Measurements from ENCODE around the gene ZNF132. TPM values are rescaled to one million over a fixed set of nuclear protein-coding genes. Genes with fewer than 3 reads are reported as not detected.

The ZNF132 gene
- total RNA-seq, 1 experiment from 2014 or later: 2.6 TPM

DNA sequence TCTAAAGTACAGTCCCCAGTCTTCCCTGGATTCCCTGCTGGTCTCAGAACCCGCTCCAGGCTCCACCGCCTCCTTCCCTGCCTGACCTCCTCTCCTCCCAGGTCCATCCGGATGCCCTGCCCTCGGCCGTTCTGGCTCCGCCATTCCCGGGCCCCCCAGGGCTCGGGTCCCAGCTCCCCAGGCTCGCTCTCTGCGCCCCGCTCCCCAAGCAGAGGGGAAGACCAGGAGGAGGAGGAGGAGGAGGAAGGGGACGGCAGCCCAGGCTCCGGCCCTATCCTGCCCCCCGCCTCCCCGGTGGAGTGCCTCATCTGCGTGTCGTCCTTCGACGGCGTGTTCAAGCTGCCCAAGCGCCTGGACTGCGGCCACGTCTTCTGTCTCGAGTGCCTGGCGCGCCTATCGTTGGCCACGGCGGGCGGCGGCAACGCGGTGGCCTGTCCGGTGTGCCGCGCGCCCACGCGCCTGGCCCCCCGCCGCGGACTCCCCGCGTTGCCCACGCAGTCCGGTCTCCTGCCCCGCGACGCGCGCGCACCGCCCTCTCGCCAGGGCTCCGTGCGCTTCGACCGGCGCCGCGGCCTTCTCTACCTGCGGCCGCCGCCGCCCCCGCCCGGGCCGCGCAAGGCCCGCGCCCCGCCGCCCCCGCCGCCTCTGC, 43.9 kb downstream of the ZNF132 start (continued):
- TF ChIP-seq JUN (CRISPR knock-in tag; IDR thresholded peaks at IDR 0.05) (peak; percentile 35; the same call in 1 of the 2 replicates), NR3C1 (CRISPR knock-in tag; conservative IDR thresholded peaks at IDR 0.05; ENCODE audit: low read depth) (no peak), ZNF416 (CRISPR knock-in tag; IDR thresholded peaks at IDR 0.05) (peak; percentile 91; the same call in 1 of the 2 replicates), EMX1 (CRISPR knock-in tag; IDR thresholded peaks at IDR 0.05) (peak; percentile 74; the same call in 1 of the 2 replicates), ETV6 (CRISPR knock-in tag; IDR thresholded peaks at IDR 0.05) (peak; percentile 52; the same call in 1 of the 2 replicates), NFE2L1 (CRISPR knock-in tag; IDR thresholded peaks at IDR 0.05) (no peak)
- TF ChIP-seq, protein P1, sequence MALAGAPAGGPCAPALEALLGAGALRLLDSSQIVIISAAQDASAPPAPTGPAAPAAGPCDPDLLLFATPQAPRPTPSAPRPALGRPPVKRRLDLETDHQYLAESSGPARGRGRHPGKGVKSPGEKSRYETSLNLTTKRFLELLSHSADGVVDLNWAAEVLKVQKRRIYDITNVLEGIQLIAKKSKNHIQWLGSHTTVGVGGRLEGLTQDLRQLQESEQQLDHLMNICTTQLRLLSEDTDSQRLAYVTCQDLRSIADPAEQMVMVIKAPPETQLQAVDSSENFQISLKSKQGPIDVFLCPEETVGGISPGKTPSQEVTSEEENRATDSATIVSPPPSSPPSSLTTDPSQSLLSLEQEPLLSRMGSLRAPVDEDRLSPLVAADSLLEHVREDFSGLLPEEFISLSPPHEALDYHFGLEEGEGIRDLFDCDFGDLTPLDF (CRISPR knock-in tag; IDR thresholded peaks at IDR 0.05): no peak
- TF ChIP-seq, protein P2, sequence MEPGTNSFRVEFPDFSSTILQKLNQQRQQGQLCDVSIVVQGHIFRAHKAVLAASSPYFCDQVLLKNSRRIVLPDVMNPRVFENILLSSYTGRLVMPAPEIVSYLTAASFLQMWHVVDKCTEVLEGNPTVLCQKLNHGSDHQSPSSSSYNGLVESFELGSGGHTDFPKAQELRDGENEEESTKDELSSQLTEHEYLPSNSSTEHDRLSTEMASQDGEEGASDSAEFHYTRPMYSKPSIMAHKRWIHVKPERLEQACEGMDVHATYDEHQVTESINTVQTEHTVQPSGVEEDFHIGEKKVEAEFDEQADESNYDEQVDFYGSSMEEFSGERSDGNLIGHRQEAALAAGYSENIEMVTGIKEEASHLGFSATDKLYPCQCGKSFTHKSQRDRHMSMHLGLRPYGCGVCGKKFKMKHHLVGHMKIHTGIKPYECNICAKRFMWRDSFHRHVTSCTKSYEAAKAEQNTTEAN (CRISPR knock-in tag; IDR thresholded peaks at IDR 0.05): no peak
- TF ChIP-seq, protein P3, sequence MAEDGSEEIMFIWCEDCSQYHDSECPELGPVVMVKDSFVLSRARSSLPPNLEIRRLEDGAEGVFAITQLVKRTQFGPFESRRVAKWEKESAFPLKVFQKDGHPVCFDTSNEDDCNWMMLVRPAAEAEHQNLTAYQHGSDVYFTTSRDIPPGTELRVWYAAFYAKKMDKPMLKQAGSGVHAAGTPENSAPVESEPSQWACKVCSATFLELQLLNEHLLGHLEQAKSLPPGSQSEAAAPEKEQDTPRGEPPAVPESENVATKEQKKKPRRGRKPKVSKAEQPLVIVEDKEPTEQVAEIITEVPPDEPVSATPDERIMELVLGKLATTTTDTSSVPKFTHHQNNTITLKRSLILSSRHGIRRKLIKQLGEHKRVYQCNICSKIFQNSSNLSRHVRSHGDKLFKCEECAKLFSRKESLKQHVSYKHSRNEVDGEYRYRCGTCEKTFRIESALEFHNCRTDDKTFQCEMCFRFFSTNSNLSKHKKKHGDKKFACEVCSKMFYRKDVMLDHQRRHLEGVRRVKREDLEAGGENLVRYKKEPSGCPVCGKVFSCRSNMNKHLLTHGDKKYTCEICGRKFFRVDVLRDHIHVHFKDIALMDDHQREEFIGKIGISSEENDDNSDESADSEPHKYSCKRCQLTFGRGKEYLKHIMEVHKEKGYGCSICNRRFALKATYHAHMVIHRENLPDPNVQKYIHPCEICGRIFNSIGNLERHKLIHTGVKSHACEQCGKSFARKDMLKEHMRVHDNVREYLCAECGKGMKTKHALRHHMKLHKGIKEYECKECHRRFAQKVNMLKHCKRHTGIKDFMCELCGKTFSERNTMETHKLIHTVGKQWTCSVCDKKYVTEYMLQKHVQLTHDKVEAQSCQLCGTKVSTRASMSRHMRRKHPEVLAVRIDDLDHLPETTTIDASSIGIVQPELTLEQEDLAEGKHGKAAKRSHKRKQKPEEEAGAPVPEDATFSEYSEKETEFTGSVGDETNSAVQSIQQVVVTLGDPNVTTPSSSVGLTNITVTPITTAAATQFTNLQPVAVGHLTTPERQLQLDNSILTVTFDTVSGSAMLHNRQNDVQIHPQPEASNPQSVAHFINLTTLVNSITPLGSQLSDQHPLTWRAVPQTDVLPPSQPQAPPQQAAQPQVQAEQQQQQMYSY (CRISPR knock-in tag; IDR thresholded peaks at IDR 0.05): peak; percentile 32; the same call in 1 of the 2 replicates
- TF ChIP-seq, protein P4, sequence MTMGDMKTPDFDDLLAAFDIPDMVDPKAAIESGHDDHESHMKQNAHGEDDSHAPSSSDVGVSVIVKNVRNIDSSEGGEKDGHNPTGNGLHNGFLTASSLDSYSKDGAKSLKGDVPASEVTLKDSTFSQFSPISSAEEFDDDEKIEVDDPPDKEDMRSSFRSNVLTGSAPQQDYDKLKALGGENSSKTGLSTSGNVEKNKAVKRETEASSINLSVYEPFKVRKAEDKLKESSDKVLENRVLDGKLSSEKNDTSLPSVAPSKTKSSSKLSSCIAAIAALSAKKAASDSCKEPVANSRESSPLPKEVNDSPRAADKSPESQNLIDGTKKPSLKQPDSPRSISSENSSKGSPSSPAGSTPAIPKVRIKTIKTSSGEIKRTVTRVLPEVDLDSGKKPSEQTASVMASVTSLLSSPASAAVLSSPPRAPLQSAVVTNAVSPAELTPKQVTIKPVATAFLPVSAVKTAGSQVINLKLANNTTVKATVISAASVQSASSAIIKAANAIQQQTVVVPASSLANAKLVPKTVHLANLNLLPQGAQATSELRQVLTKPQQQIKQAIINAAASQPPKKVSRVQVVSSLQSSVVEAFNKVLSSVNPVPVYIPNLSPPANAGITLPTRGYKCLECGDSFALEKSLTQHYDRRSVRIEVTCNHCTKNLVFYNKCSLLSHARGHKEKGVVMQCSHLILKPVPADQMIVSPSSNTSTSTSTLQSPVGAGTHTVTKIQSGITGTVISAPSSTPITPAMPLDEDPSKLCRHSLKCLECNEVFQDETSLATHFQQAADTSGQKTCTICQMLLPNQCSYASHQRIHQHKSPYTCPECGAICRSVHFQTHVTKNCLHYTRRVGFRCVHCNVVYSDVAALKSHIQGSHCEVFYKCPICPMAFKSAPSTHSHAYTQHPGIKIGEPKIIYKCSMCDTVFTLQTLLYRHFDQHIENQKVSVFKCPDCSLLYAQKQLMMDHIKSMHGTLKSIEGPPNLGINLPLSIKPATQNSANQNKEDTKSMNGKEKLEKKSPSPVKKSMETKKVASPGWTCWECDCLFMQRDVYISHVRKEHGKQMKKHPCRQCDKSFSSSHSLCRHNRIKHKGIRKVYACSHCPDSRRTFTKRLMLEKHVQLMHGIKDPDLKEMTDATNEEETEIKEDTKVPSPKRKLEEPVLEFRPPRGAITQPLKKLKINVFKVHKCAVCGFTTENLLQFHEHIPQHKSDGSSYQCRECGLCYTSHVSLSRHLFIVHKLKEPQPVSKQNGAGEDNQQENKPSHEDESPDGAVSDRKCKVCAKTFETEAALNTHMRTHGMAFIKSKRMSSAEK (CRISPR knock-in tag; IDR thresholded peaks at IDR 0.05; ENCODE audit: borderline replicate concordance): no peak

DNA sequence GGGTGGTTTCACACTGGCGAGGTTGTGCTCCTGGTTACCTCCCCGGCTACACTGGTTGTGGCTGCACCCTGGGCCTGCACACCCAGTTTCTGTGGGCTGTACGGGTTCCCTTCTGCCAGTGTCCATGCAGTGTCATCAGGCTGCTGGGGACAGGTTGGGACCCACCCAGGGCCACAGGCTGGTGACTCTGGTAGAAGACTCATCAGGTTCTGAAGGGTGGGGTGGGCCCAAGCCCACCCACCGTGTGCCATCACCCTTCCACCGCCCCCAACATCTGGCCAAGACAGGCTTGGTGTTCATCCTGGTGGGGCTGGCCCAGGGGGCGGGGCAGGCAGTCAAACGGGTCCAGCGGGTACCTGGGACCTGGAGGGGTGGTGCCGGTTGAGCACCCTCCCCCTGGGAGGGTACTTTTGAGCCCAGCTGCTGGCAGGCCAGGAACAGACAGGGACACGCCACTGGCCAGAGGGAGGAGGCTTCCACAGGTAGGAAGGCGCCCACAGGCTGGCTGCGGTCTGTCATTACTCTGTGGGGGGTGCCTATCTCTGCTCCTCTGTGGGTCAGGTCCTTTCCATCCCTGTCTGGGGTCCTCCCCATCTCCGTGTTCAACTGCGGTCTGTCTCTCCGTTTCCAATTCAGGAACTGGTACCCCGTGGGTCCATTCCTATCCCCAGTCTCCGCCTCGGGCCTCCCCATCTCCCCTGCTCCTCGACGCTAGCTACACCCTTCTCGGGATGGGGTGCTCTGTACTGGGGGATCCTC, 44.6 kb downstream of the ZNF132 start, which contains the start of gene RNF225:
Gene RNF225 (plus strand): TSS at position 437 of the 759 bp plus-strand sequence. CDS start 434 bp downstream, outside the sequence.
- Mint-ChIP-seq H3K9me3 (no peaks in the 10 kb centered on the region), H3K4me3 (peak within 1 kb of the TSS; percentile 73), H3K36me3 (peaks cover 37% of the 10 kb centered on the region), H3K27me3 (ENCODE audit: low read depth) (peaks cover 33% of the 10 kb centered on the region), H3K4me1 (peaks cover 10% of the 10 kb centered on the region), H3K27ac (peak within 1 kb of the TSS; percentile 63)
- peak; percentile 67 for ATAC-seq
- peak; percentile 59 for DNase-seq (ENCODE audit: low spot score)
- CTCF ChIA-PET: interaction anchor here (1.1 to 1.7 kb wide), 4 partner anchors 12 to 186 kb away, joined by 3 to 5 read pairs (median 5); partner anchors contain the start of gene ZBTB45
- POLR2A ChIA-PET: interaction anchor here (1.5 to 1.8 kb wide), 2 partner anchors 12 to 33 kb away, joined by 4 to 6 read pairs; partner anchors contain the start of gene ZNF497
- TF ChIP-seq, protein P5, sequence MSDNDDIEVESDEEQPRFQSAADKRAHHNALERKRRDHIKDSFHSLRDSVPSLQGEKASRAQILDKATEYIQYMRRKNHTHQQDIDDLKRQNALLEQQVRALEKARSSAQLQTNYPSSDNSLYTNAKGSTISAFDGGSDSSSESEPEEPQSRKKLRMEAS (CRISPR knock-in tag; IDR thresholded peaks at IDR 0.05): no peak
- TF ChIP-seq KAT7 (CRISPR knock-in tag; IDR thresholded peaks at IDR 0.05; ENCODE audit: borderline replicate concordance) (no peak), NR1H2 (CRISPR knock-in tag; IDR thresholded peaks at IDR 0.05) (no peak), NFE2L1 (CRISPR knock-in tag; IDR thresholded peaks at IDR 0.05) (no peak), JAZF1 (CRISPR knock-in tag; IDR thresholded peaks at IDR 0.05) (no peak)
- TF ChIP-seq, protein P3 (CRISPR knock-in tag; IDR thresholded peaks at IDR 0.05): no peak
- TF ChIP-seq, protein P6, sequence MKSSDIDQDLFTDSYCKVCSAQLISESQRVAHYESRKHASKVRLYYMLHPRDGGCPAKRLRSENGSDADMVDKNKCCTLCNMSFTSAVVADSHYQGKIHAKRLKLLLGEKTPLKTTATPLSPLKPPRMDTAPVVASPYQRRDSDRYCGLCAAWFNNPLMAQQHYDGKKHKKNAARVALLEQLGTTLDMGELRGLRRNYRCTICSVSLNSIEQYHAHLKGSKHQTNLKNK (CRISPR knock-in tag; IDR thresholded peaks at IDR 0.05): no peak; the same call in 1 of the 2 replicates
- TF ChIP-seq, protein P7, sequence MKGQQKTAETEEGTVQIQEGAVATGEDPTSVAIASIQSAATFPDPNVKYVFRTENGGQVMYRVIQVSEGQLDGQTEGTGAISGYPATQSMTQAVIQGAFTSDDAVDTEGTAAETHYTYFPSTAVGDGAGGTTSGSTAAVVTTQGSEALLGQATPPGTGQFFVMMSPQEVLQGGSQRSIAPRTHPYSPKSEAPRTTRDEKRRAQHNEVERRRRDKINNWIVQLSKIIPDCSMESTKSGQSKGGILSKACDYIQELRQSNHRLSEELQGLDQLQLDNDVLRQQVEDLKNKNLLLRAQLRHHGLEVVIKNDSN (CRISPR knock-in tag; IDR thresholded peaks at IDR 0.05): no peak
